Tibial artery (tissue), 4 donors: ENCODE data around the gene BCL2L12.

Source experiments
- DNase-seq, 2 donors: peaks; one replicate each; pipeline ENCODE4 v3.0.0-alpha.2; 2019
- H3K27ac ChIP-seq, 2 donors: fragments of 200-600 bp; sonication (generic) in 1 of 2; 1 replicate in 1 of 2; 2 replicates in 1 of 2; pipeline ENCODE4 v1.5.1; 2018 to 2019; ENCODE audit warnings: mild to moderate bottlenecking in 1 of 2
- H3K27me3 ChIP-seq, 2 donors: fragments of 200-600 bp; sonication (generic) in 1 of 2; one replicate each; pipeline versions ENCODE4 v1.5.1 to v1.6.0; 2016 to 2019
- H3K36me3 ChIP-seq, 3 donors: fragments of 200-600 bp; sonication (generic) in 2 of 3; one replicate each; pipeline ENCODE4 v1.5.1; 2016 to 2019; ENCODE audit warnings: mild to moderate bottlenecking in 2 of 3
- H3K4me1 ChIP-seq, 4 donors: fragments of 200-600 bp; sonication (generic) in 2 of 4; 1 replicate in 3 of 4; 2 replicates in 1 of 4; pipeline ENCODE4 v1.5.1; 2016 to 2019
- H3K4me3 ChIP-seq, 2 donors: fragments of 200-600 bp; sonication (generic) in 1 of 2; 1 replicate in 1 of 2; 2 replicates in 1 of 2; pipeline ENCODE4 v1.5.1; 2018 to 2019; ENCODE audit warnings: mild to moderate bottlenecking in 2 of 2
- H3K9me3 ChIP-seq, 3 donors: fragments of 200-600 bp; sonication (generic) in 1 of 3; one replicate each; pipeline ENCODE4 v1.5.1; 2016 to 2019
- intact Hi-C: fragments of 100-400 bp; cut with DNase I; formaldehyde crosslinking; loops from one replicate; pipeline ENCODE4 v1.15.0; 2023; ENCODE audit warnings: low total_unique reads
- TF ChIP-seq, protein P1 (sequence below), 2 experiments: fragments of 200-600 bp in 1 of 2; fragments of 450-650 bp in 1 of 2; IDR thresholded peaks; one replicate each; pipeline ENCODE4 v1.5.1; 2017 to 2019; ENCODE audit warnings: antibody characterized with exemption in 2 of 2, mild to moderate bottlenecking in 1 of 2, moderate library complexity in 1 of 2

Gene BCL2L12

DNA sequence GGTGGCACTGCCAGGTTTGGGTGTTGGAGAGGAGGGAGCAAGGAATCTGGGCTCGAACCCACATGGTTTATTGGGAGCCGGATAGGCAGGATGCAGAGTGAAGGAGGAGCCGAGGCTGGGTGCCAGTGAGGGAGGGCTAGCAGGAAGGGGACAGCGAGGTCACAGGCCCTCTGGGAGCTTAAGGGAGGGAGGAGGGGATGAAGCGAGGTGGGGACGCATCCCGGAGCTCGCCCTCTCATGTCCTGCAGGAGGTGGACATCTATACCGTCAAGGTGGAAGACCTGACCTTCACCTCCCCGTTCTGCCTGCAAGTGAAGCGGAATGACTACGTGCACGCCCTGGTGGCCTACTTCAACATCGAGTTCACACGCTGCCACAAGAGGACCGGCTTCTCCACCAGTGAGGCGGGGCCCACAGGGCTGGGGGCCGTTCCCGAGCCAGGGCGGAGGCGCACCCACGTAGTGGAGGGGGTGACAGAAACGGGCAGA, 20.2 kb downstream of the BCL2L12 start:
- H3K4me3 ChIP-seq = no peak overlapping the region
- H3K4me1 ChIP-seq = peaks cover 0 to 24% (median 20%) of the 10 kb centered on the region in 4 donors
- no peaks in the 10 kb centered on the region for H3K9me3 ChIP-seq
- no peak overlapping the region for H3K27ac ChIP-seq
- peaks cover 53 to 73% (median 70%) of the 10 kb centered on the region in 3 donors for H3K36me3 ChIP-seq
- TF ChIP-seq, protein P1, sequence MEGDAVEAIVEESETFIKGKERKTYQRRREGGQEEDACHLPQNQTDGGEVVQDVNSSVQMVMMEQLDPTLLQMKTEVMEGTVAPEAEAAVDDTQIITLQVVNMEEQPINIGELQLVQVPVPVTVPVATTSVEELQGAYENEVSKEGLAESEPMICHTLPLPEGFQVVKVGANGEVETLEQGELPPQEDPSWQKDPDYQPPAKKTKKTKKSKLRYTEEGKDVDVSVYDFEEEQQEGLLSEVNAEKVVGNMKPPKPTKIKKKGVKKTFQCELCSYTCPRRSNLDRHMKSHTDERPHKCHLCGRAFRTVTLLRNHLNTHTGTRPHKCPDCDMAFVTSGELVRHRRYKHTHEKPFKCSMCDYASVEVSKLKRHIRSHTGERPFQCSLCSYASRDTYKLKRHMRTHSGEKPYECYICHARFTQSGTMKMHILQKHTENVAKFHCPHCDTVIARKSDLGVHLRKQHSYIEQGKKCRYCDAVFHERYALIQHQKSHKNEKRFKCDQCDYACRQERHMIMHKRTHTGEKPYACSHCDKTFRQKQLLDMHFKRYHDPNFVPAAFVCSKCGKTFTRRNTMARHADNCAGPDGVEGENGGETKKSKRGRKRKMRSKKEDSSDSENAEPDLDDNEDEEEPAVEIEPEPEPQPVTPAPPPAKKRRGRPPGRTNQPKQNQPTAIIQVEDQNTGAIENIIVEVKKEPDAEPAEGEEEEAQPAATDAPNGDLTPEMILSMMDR (IDR thresholded peaks at IDR 0.05) = no peak
- intact Hi-C loops = no loop called here
- no peak for DNase-seq
- H3K27me3 ChIP-seq = peaks cover 0 to 3% of the 10 kb centered on the region in 2 donors

DNA sequence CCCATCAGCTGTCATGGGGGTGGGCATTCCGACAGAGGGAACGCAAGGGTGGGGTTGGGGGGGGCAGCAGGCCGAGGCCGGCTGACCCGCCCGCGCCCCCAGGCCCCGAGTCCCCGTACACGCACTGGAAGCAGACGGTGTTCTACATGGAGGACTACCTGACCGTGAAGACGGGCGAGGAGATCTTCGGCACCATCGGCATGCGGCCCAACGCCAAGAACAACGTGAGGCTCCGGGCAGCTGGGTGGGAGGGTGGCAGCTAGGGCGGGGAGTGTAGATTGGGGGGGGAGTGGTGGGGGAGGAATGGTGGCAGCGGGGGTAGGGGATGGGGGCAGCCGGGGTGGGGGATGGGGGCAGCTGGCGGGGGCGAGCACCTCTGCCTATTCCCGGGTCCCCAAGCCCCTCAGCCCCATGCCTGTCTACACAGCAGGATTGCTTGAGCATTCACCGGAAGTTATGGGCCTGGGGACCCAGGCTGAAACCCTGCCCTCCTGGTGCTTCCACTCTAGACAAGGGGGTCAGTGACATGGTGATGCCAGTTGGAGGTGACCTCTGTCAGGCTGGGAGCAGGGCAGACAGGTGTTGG, 20.9 kb downstream of the BCL2L12 start:
- intact Hi-C loops = no loop called here
- peaks cover 0 to 27% (median 24%) of the 10 kb centered on the region in 4 donors for H3K4me1 ChIP-seq

DNA sequence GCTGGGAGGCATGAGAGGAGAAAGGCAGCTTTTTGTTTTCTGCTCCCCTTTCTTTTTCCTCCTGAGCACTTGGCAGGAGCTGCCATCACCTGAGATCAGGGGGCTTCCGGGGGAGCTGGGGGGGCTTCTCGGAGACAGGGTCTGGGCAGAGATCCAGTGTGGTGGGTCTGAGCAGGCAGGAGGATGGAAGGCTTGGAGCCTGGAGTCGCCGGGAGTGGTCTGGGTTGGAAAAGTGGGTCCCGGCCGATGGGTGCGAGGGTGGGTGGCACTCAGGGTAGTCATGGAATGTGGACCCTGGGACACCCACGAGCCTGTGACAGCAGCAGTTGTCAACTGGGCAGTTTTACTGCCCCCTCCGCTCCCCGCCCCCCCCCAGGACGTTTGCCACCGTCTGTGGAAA, 21.4 kb downstream of the BCL2L12 start:
- intact Hi-C loops = no loop called here
- TF ChIP-seq, protein P1 (IDR thresholded peaks at IDR 0.05) = no peak
- Histone ChIP-seq H3K9me3 (no peaks in the 10 kb centered on the region), H3K4me1 (peaks cover 0 to 31% (median 25%) of the 10 kb centered on the region in 4 donors), H3K36me3 (peaks cover 41 to 60% (median 59%) of the 10 kb centered on the region in 3 donors), H3K27me3 (peaks cover 0 to 15% of the 10 kb centered on the region in 2 donors), H3K4me3 (no peak overlapping the region), H3K27ac (no peak overlapping the region)
- DNase-seq = no peak

More for the DNA sequence above, 20.9 kb downstream of the BCL2L12 start:
- Histone ChIP-seq H3K36me3 (peaks cover 47 to 66% (median 65%) of the 10 kb centered on the region in 3 donors), H3K27me3 (peaks cover 0 to 10% of the 10 kb centered on the region in 2 donors), H3K9me3 (no peaks in the 10 kb centered on the region), H3K27ac (no peak overlapping the region), H3K4me3 (no peak overlapping the region)
- TF ChIP-seq, protein P1 (IDR thresholded peaks at IDR 0.05) = no peak
- no peak for DNase-seq

DNA sequence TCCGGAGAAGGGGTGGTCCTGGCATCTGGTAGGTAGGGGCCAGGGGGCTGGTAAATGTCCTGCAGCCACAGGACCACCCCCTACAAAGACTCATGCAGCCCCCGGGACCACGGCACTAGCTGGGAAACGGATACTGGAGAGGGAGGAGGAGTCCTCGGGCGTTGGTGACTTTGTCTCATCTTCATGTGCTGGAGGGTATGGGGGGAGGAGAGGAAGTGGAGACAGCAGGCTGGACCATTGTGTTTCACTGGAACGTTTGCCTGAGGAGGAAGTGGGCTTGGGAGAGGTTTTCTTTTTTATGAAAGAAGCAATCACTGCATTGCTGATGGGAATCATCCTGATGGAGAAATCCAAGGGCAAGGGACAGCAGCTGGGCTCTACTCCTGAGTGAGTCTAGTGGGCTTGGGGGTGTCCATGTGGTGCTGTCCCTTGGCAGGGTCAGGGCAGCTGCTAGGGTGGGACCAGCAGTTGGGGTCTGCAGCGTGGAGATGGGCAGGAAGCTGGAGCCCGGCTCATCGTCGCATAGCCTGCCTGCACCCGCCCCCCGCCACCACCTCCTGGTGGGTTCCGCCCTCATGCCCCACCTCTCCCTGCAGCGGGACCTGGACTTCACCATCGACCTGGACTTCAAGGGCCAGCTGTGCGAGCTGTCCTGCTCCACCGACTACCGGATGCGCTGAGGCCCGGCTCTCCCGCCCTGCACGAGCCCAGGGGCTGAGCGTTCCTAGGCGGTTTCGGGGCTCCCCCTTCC, 22.0 kb downstream of the BCL2L12 start:
- peaks cover 0 to 31% (median 25%) of the 10 kb centered on the region in 4 donors for H3K4me1 ChIP-seq
- H3K4me3 ChIP-seq = no peak overlapping the region
- intact Hi-C loops = no loop called here
- H3K36me3 ChIP-seq = peaks cover 36 to 54% (median 53%) of the 10 kb centered on the region in 3 donors
- H3K27ac ChIP-seq = no peak overlapping the region
- peaks cover 0 to 19% of the 10 kb centered on the region in 2 donors for H3K27me3 ChIP-seq
- no peak for DNase-seq
- no peaks in the 10 kb centered on the region for H3K9me3 ChIP-seq
- TF ChIP-seq, protein P1 (IDR thresholded peaks at IDR 0.05) = no peak

DNA sequence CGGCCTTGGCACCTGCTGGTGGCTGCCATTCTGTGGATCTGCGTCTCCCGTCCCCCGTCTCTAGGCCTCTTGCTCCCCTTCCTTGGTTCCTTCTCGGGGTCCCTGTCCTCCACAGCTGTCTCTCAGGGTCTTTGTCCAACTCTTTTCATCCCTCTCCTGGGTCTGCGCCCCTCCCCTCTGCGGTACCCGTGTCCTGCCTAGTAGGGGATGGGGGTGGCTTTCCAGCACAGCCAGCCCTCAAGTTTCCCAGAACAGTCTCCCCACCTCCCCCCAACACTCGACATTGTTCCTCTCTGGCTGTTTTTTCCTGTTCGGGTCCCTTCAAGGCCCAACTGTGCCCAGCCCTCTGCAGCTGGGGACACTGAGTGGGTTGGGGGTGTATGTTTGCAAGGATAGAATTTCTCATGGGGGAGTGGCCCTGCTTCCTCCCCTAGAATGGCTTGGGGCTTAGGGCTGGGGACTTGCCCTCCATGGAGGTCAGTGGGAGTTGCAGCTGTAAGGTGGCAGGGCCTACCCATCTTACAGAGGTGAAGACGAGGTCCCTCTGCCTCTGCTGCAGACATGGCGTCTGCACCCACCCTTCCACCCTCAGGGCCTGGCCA, 22.9 kb downstream of the BCL2L12 start:
- Histone ChIP-seq H3K36me3 (peaks cover 28 to 47% (median 44%) of the 10 kb centered on the region in 3 donors), H3K9me3 (no peaks in the 10 kb centered on the region), H3K27me3 (peaks cover 0 to 23% of the 10 kb centered on the region in 2 donors), H3K27ac (no peak overlapping the region), H3K4me3 (peak overlapping the region in 1 of 2 donors; percentile 12), H3K4me1 (peaks cover 0 to 31% (median 25%) of the 10 kb centered on the region in 4 donors)
- intact Hi-C loops = no loop called here
- no peak for DNase-seq
- TF ChIP-seq, protein P1 (IDR thresholded peaks at IDR 0.05) = no peak
